Peyer's patch (tissue), 4 donors: ENCODE data around the gene UPK1A.

Experiments used
- CTCF ChIP-seq, 6 experiments: fragments of 450-650 bp in 4 of 6; fragments of 200-600 bp in 2 of 6; sonication (generic) in 1 of 6; IDR thresholded peaks; one replicate each; pipeline ENCODE4 v1.5.1; 2017 to 2019; ENCODE audit warnings: antibody characterized with exemption in 6 of 6, mild to moderate bottlenecking in 3 of 6, moderate library complexity in 1 of 6
- POLR2A ChIP-seq, 2 donors: fragments of 450-650 bp; IDR thresholded peaks; one replicate each; pipeline ENCODE4 v1.5.1; 2017; ENCODE audit warnings: antibody characterized with exemption in 2 of 2, mild to moderate bottlenecking in 2 of 2, moderate library complexity in 2 of 2

GRCh38 chr19:35714601-35715354 lies 48.5 kb downstream of the UPK1A start:
- no peak for TF ChIP-seq CTCF (IDR thresholded peaks at IDR 0.05)
- TF ChIP-seq POLR2A (IDR thresholded peaks at IDR 0.05), result no peak
